ENCODE data around the gene FBXO27. TPM values are rescaled to one million over a fixed set of nuclear protein-coding genes. Genes with fewer than 3 reads are reported as not detected.

Gene FBXO27
- total RNA-seq, 1 experiment from 2014 or later = 48.5 TPM

- H3K36me3 ChIP-seq (ENCODE audit: low read depth) = no peaks in the 10 kb centered on the region
- ChIA-PET POLR2A (ENCODE audit: unreplicated experiment) (no interaction called here), CTCF (no interaction called here)
- H3F3A ChIP-seq (ENCODE audit: insufficient read depth, low read depth) = no peaks in the 10 kb centered on the region; the same call in 1 of the 2 replicates
- TF ChIP-seq, protein P1, sequence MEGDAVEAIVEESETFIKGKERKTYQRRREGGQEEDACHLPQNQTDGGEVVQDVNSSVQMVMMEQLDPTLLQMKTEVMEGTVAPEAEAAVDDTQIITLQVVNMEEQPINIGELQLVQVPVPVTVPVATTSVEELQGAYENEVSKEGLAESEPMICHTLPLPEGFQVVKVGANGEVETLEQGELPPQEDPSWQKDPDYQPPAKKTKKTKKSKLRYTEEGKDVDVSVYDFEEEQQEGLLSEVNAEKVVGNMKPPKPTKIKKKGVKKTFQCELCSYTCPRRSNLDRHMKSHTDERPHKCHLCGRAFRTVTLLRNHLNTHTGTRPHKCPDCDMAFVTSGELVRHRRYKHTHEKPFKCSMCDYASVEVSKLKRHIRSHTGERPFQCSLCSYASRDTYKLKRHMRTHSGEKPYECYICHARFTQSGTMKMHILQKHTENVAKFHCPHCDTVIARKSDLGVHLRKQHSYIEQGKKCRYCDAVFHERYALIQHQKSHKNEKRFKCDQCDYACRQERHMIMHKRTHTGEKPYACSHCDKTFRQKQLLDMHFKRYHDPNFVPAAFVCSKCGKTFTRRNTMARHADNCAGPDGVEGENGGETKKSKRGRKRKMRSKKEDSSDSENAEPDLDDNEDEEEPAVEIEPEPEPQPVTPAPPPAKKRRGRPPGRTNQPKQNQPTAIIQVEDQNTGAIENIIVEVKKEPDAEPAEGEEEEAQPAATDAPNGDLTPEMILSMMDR (conservative IDR thresholded peaks at IDR 0.05) = no peak
- TF ChIP-seq EZH2 (IDR thresholded peaks at IDR 0.05; ENCODE audit: low read depth) = no peak
- no peaks in the 10 kb centered on the region for H4K20me1 ChIP-seq (ENCODE audit: insufficient read depth)
- no peaks in the 10 kb centered on the region for H3K79me2 ChIP-seq (ENCODE audit: low read depth)
- intact Hi-C loops (cut with micrococcal nuclease; ENCODE audit: unreplicated experiment) = loop anchor here (5.0 to 10.0 kb wide), 4 partner anchors 61 to 359 kb away; partner anchors contain the start of gene PLEKHG2
- BruUV-seq (replicated peaks) = no TSS peak
- no peak for DNase-seq
- no peaks in the 10 kb centered on the region for H3K27me3 ChIP-seq (ENCODE audit: insufficient read depth, low read depth)
- H3K27ac ChIP-seq = no peak overlapping the region
- H3K4me2 ChIP-seq = no peak overlapping the region
- H2AFZ ChIP-seq = no peak overlapping the region
- H3K4me3 ChIP-seq = no peak overlapping the region
- H3K9me3 ChIP-seq (ENCODE audit: insufficient read depth, low read depth) = no peaks in the 10 kb centered on the region
- peaks cover 3% of the 10 kb centered on the region; the same call in 1 of the 2 replicates for H3K4me1 ChIP-seq (replicated peaks; ENCODE audit: insufficient read depth)
- H3K9me2 ChIP-seq (ENCODE audit: insufficient read depth) = no peaks in the 10 kb centered on the region
These were observed 21.1 kb upstream of the FBXO27 start for GRCh38 chr19:39053276-39054090.

DNA sequence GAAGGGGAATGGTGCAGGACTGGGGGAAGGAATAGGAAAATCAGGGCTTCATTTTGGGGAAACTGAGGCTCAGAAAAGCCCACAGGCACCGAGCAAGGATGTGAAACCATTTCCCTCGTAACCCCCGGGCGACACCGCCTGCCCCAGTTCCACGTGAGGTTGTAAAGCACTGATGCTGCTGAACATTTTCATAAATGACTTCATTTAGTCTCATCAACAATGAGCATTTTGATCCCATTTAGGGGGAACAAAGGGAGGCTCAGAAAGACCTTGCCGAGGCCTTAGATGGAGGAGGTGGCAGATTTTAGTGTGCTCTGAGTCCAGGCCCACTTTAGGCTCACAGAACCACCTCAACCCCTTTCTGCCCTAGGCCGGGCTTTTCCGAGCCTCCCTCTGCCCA is 20.5 kb upstream of the FBXO27 start:
- BruUV-seq (replicated peaks) = no TSS peak
- Histone ChIP-seq H3K9me3 (ENCODE audit: insufficient read depth, low read depth) (no peaks in the 10 kb centered on the region), H3K27ac (no peak overlapping the region), H4K20me1 (ENCODE audit: insufficient read depth) (no peaks in the 10 kb centered on the region), H2AFZ (no peak overlapping the region), H3K9me2 (ENCODE audit: insufficient read depth) (no peaks in the 10 kb centered on the region), H3K4me2 (no peak overlapping the region), H3K27me3 (ENCODE audit: insufficient read depth, low read depth) (no peaks in the 10 kb centered on the region), H3K4me3 (no peak overlapping the region), H3K36me3 (ENCODE audit: low read depth) (no peaks in the 10 kb centered on the region), H3F3A (ENCODE audit: insufficient read depth, low read depth) (no peaks in the 10 kb centered on the region; the same call in 1 of the 2 replicates), H3K4me1 (replicated peaks; ENCODE audit: insufficient read depth) (peaks cover 3% of the 10 kb centered on the region; the same call in 1 of the 2 replicates), H3K79me2 (ENCODE audit: low read depth) (no peaks in the 10 kb centered on the region)
- CTCF ChIA-PET = interaction anchor here (1.2 kb wide), 1 partner anchor 40 kb away, joined by 3 read pairs; no protein-coding TSS in a partner anchor
- no peak for DNase-seq
- no peak for TF ChIP-seq EZH2 (IDR thresholded peaks at IDR 0.05; ENCODE audit: low read depth)
- TF ChIP-seq, protein P1 (conservative IDR thresholded peaks at IDR 0.05) = no peak
- intact Hi-C loops (cut with micrococcal nuclease; ENCODE audit: unreplicated experiment) = loop anchor here (1.0 to 10.0 kb wide), 5 partner anchors 62 to 359 kb away; partner anchors contain the start of gene PLEKHG2
- POLR2A ChIA-PET (ENCODE audit: unreplicated experiment) = interaction anchor here (0.7 kb wide), 1 partner anchor 1373 kb away, joined by 4 read pairs; no protein-coding TSS in a partner anchor

DNA sequence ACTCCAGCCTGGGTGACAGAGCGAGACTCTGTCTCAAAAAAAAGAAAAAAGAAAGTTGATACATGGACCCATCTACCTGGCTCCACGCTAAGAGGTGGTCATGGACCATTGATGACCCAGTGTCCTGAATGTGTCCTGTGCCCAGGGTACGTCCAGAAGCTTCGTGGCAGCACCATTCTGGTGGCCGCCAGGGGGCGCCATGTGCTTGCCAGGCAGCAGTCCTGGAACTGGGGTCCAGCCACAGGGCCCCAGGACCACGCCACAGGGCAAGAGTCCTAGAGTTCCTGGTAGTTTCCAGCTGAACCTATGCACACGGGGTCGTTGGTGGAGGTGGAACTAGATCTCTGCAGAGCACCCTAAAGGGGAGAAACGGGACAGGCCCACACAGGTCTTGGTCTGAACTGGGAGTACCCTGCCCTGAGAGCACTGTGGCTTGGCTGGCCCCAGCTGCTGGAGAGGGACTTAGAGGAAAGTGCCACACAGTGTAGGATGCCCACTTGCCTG is 19.9 kb upstream of the FBXO27 start:
- Histone ChIP-seq H3K36me3 (ENCODE audit: low read depth) (no peaks in the 10 kb centered on the region), H2AFZ (no peak overlapping the region), H3K9me3 (ENCODE audit: insufficient read depth, low read depth) (no peaks in the 10 kb centered on the region), H3K4me1 (replicated peaks; ENCODE audit: insufficient read depth) (peaks cover under 1% of the 10 kb centered on the region; the same call in 1 of the 2 replicates), H3K4me2 (no peak overlapping the region), H3F3A (ENCODE audit: insufficient read depth, low read depth) (no peaks in the 10 kb centered on the region; the same call in 1 of the 2 replicates), H3K4me3 (no peak overlapping the region), H3K27me3 (ENCODE audit: insufficient read depth, low read depth) (no peaks in the 10 kb centered on the region), H4K20me1 (ENCODE audit: insufficient read depth) (no peaks in the 10 kb centered on the region), H3K9me2 (ENCODE audit: insufficient read depth) (no peaks in the 10 kb centered on the region), H3K79me2 (ENCODE audit: low read depth) (no peaks in the 10 kb centered on the region), H3K27ac (no peak overlapping the region)
- BruUV-seq (replicated peaks) = no TSS peak
- ChIA-PET POLR2A (ENCODE audit: unreplicated experiment) (interaction anchor here (0.7 kb wide), 1 partner anchor 1374 kb away, joined by 4 read pairs; no protein-coding TSS in a partner anchor), CTCF (interaction anchor here (0.8 to 1.2 kb wide), 2 partner anchors 39 to 60 kb away, joined by 3 to 4 read pairs; no protein-coding TSS in a partner anchor)
- intact Hi-C loops (cut with micrococcal nuclease; ENCODE audit: unreplicated experiment) = loop anchor here (1.0 to 10.0 kb wide), 5 partner anchors 63 to 360 kb away; partner anchors contain the start of gene PLEKHG2
- peak; percentile 45 to 72 for DNase-seq
- TF ChIP-seq, protein P1 (conservative IDR thresholded peaks at IDR 0.05) = peak; percentile 96
- no peak for TF ChIP-seq EZH2 (IDR thresholded peaks at IDR 0.05; ENCODE audit: low read depth)

Measured in PC-9 (cell line).